Fibroblast of the aortic adventitia (primary cell): ENCODE measurements around the gene PAPLN. TPM values are rescaled to one million over a fixed set of nuclear protein-coding genes. Genes with fewer than 3 reads are reported as not detected.

Experiments
- DNase-seq: peaks from one replicate; pipeline ENCODE4 v3.0.0-alpha.2; 2010; ENCODE audit warnings: low read depth
- H3K4me3 ChIP-seq: 2 replicates; pipeline ENCODE4 v1.5.1; 2011; ENCODE audit warnings: low read depth, mild to moderate bottlenecking, control low read depth, low read length, moderate library complexity
- total RNA-seq: library from RNA; depleted of rRNA; stranded (reverse); fragments of >200 nt; gene quantifications from 2 replicates; pipeline ENCODE4 v1.2.3, GENCODE V29; 2012; ENCODE audit warnings: low replicate concordance
- TF ChIP-seq, protein P1 (sequence below): IDR thresholded peaks from 2 replicates; pipeline ENCODE4 v1.5.1; 2011; ENCODE audit warnings: mild to moderate bottlenecking, low read length, control low read depth, inconsistent platforms; ENCODE audit not compliant: insufficient read depth

PAPLN gene
- total RNA-seq, 1 donor = 3.0 TPM

DNA sequence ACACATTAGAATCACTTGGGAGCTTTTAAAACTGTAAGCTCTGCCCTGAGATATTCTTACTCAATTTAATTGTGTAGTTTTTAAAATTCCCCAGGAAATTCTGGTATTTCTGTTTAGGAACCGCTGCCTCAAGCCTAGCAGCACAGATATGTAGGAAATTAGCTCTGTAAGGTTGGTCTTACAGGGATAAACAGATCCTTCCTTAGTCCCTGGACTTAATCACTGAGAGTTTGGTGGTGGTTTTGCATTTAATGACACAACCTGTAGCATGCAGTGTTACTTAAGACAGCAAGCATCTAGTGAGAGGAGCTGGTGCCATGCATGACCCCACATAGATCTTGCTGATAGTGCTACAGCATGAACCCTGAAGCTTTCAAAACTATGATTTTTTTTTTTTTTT lies 19.9 kb upstream of the PAPLN start:
- TF ChIP-seq, protein P1, sequence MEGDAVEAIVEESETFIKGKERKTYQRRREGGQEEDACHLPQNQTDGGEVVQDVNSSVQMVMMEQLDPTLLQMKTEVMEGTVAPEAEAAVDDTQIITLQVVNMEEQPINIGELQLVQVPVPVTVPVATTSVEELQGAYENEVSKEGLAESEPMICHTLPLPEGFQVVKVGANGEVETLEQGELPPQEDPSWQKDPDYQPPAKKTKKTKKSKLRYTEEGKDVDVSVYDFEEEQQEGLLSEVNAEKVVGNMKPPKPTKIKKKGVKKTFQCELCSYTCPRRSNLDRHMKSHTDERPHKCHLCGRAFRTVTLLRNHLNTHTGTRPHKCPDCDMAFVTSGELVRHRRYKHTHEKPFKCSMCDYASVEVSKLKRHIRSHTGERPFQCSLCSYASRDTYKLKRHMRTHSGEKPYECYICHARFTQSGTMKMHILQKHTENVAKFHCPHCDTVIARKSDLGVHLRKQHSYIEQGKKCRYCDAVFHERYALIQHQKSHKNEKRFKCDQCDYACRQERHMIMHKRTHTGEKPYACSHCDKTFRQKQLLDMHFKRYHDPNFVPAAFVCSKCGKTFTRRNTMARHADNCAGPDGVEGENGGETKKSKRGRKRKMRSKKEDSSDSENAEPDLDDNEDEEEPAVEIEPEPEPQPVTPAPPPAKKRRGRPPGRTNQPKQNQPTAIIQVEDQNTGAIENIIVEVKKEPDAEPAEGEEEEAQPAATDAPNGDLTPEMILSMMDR = no peak
- no peak overlapping the region for H3K4me3 ChIP-seq
- no peak for DNase-seq

DNA sequence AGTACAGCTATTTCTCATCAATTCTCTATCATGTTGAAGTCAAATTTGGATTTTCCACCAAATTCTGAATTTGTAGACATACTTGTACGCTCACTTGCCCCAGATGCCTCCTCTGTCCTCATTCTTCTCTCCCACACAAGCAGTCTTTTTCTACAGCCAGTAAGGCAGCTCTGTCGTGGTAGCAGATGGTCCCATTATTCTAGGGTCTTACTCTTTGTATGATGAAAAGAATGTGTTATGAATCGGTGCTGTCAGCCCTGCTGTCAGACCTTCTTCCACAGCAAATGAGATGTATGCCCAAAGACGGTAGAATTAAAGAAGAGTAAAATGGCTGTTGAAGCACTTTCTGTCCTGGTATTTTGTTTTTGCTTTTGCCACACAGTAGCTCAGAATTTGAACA lies 17.2 kb upstream of the PAPLN start:
- DNase-seq = no peak
- H3K4me3 ChIP-seq = no peak overlapping the region
- TF ChIP-seq, protein P1 = no peak

DNA sequence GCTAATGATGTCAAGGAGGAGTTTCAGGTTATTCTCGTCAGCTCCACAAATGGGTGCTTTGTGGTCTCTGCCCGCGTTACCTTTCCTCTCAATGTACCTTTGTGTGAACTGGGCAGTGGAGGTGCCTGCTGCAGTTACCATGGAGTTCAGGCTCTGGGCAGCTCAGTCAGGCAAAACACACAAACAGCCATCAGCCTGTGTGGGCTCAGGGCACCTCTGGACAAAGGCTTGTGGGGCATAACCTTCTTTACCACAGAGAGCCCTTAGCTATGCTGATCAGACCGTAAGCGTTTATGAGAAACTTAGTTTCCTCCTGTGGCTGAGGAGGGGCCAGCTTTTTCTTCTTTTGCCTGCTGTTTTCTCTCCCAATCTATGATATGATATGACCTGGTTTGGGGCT lies 16.7 kb upstream of the PAPLN start:
- no peak overlapping the region for H3K4me3 ChIP-seq
- DNase-seq = no peak
- TF ChIP-seq, protein P1 = no peak

DNA sequence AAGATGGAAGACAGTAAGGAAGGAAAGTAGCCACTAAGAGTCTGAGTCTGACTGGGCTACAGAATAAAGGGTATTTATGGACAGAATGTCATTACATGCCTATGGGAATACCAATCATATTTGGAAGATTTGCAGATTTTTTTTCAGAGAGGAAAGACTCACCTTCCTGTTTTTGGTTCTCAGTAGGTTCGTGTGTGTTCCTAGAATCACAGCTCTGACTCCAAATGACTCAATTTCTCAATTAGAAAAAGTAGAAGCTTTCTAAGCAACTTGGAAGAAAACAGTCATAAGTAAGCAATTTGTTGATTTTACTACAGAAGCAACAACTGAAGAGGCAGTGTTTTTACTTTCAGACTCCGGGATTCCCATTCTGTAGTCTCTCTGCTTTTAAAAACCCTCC lies 15.4 kb upstream of the PAPLN start:
- no peak for DNase-seq
- TF ChIP-seq, protein P1 = no peak
- no peak overlapping the region for H3K4me3 ChIP-seq

DNA sequence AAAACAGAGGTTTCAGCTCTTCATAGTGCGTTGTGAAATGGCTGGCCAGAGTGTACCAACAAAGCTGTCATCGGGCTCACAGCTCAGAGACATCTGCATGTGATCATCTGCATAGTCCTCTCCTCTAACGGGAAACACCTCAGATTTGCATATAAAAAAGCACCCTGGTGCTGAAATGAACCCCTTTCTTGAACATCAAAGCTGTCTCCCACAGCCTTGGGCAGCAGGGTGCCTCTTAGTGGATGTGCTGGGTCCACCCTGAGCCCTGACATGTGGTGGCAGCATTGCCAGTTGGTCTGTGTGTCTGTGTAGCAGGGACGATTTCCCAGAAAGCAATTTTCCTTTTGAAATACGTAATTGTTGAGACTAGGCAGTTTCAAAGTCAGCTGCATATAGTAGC lies 14.3 kb upstream of the PAPLN start:
- no peak for DNase-seq
- TF ChIP-seq, protein P1 = no peak
- H3K4me3 ChIP-seq = no peak overlapping the region

DNA sequence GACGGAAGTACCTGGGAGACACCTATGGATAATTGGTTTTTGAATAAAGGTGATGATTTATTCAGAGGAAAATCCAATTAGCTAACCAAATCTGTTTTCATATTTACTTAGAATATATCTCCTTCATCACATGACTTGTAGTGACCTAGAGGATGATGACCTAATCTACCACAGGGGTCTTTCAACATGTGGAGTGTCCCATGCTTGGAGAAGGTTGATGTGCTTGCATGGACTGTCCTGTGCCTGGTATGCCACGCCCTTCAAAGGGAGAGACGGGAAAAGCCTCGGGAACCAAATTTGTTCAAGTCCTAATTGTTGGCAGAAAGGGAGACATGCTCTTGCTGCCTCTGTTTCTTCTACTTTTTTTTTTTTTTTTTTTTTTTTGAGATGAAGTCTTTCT lies 11.8 kb upstream of the PAPLN start:
- no peak for DNase-seq
- TF ChIP-seq, protein P1 = no peak
- no peak overlapping the region for H3K4me3 ChIP-seq
